Activated T-cell treated with anti-CD3 and anti-CD28 coated beads, Interleukin-2, amount 50 U/mL, for 4 hours (primary cell): Measurements from ENCODE around the gene MSMB. TPM values are rescaled to one million over a fixed set of nuclear protein-coding genes. Genes with fewer than 3 reads are reported as not detected.
"Not testable (repeated sequence)": the region's sequence is repeated elsewhere in the genome, so short reads cannot be mapped to it uniquely, and the experiment has no call there.

Experiments used
- ATAC-seq, 2 donors: fragments of 200-7000 bp; cut with Tn5 transposase; one replicate each; pipeline ENCODE4 v1.10.0; 2021
- DNase-seq: peaks from one replicate; pipeline ENCODE4 v3.0.0-alpha.2; 2020
- H3K27me3 Mint-ChIP-seq: one replicate; pipeline ENCODE4 v1.8.0; 2021; ENCODE audit warnings: low read depth, mixed read lengths
- H3K36me3 Mint-ChIP-seq: one replicate; pipeline ENCODE4 v1.8.0; 2022; ENCODE audit warnings: mixed read lengths; ENCODE audit not compliant: insufficient read depth
- H3K4me1 Mint-ChIP-seq: one replicate; pipeline ENCODE4 v1.8.0; 2021; ENCODE audit warnings: low read depth, mixed read lengths
- H3K4me3 Mint-ChIP-seq: one replicate; pipeline ENCODE4 v1.8.0; 2021; ENCODE audit warnings: mild to moderate bottlenecking, moderate library complexity, mixed read lengths
- H3K9me3 Mint-ChIP-seq: one replicate; pipeline ENCODE4 v1.8.0; 2021; ENCODE audit warnings: mixed read lengths
- total RNA-seq, 3 donors: library from RNA; stranded (reverse); gene quantifications; one replicate each; pipeline ENCODE4 v1.2.1, GENCODE V29; 2021

Gene MSMB
- total RNA-seq, 3 donors from 2014 or later = not detected

- H3K36me3 Mint-ChIP-seq = no peaks in the 10 kb centered on the region
- H3K4me3 Mint-ChIP-seq = no peak overlapping the region
- H3K27me3 Mint-ChIP-seq = no peaks in the 10 kb centered on the region
- H3K4me1 Mint-ChIP-seq = peaks cover 33% of the 10 kb centered on the region
- DNase-seq = no peak
- peaks cover 6% of the 10 kb centered on the region for H3K9me3 Mint-ChIP-seq
- no peak for ATAC-seq
These were observed 31.8 kb upstream of the MSMB start for GRCh38 chr10:46077731-46078413.

GRCh38 chr10:46077141-46077554 is 31.1 kb upstream of the MSMB start:
- Mint-ChIP-seq H3K9me3 (no peaks in the 10 kb centered on the region), H3K27me3 (no peaks in the 10 kb centered on the region), H3K4me3 (no peak overlapping the region), H3K4me1 (peaks cover 31% of the 10 kb centered on the region), H3K36me3 (no peaks in the 10 kb centered on the region)
- DNase-seq (no peak), ATAC-seq (no peak)

- Mint-ChIP-seq H3K36me3 (no peaks in the 10 kb centered on the region), H3K9me3 (no peaks in the 10 kb centered on the region), H3K4me3 (no peak overlapping the region), H3K4me1 (peaks cover 21% of the 10 kb centered on the region), H3K27me3 (no peaks in the 10 kb centered on the region)
- no peak for ATAC-seq
- DNase-seq = no peak
These were observed 29.8 kb upstream of the MSMB start for GRCh38 chr10:46075869-46076268.

GRCh38 chr10:46074196-46074946 is 28.3 kb upstream of the MSMB start:
- Mint-ChIP-seq H3K4me3 (no peak overlapping the region), H3K36me3 (no peaks in the 10 kb centered on the region), H3K4me1 (peaks cover 14% of the 10 kb centered on the region), H3K9me3 (no peaks in the 10 kb centered on the region), H3K27me3 (no peaks in the 10 kb centered on the region)
- DNase-seq (no peak), ATAC-seq (no peak)

GRCh38 chr10:46073564-46073963 is 27.5 kb upstream of the MSMB start:
- Mint-ChIP-seq H3K27me3 (no peaks in the 10 kb centered on the region), H3K4me3 (no peak overlapping the region), H3K36me3 (no peaks in the 10 kb centered on the region), H3K9me3 (no peaks in the 10 kb centered on the region), H3K4me1 (peaks cover 14% of the 10 kb centered on the region)
- ATAC-seq (no peak), DNase-seq (no peak)

- Mint-ChIP-seq H3K4me1 (no peaks in the 10 kb centered on the region), H3K27me3 (no peaks in the 10 kb centered on the region), H3K36me3 (no peaks in the 10 kb centered on the region), H3K9me3 (no peaks in the 10 kb centered on the region), H3K4me3 (no peak overlapping the region)
- ATAC-seq = no peak
- DNase-seq = no peak
These were observed 24.7 kb upstream of the MSMB start for GRCh38 chr10:46070749-46071148.

GRCh38 chr10:46069771-46070463 is 23.8 kb upstream of the MSMB start:
- ATAC-seq (no peak), DNase-seq (no peak)
- Mint-ChIP-seq H3K27me3 (no peaks in the 10 kb centered on the region), H3K4me1 (no peaks in the 10 kb centered on the region), H3K9me3 (no peaks in the 10 kb centered on the region), H3K36me3 (no peaks in the 10 kb centered on the region), H3K4me3 (no peak overlapping the region)

- no peak for ATAC-seq
- Mint-ChIP-seq H3K4me3 (no peak overlapping the region), H3K36me3 (no peaks in the 10 kb centered on the region), H3K9me3 (no peaks in the 10 kb centered on the region), H3K4me1 (no peaks in the 10 kb centered on the region), H3K27me3 (no peaks in the 10 kb centered on the region)
- DNase-seq = no peak
These were observed 22.8 kb upstream of the MSMB start for GRCh38 chr10:46068905-46069304.

- no peaks in the 10 kb centered on the region for H3K36me3 Mint-ChIP-seq
- H3K9me3 Mint-ChIP-seq = no peaks in the 10 kb centered on the region
- DNase-seq (no peak), ATAC-seq (no peak)
- no peaks in the 10 kb centered on the region for H3K4me1 Mint-ChIP-seq
- no peak overlapping the region for H3K4me3 Mint-ChIP-seq
- no peaks in the 10 kb centered on the region for H3K27me3 Mint-ChIP-seq
These were observed 22.0 kb upstream of the MSMB start for GRCh38 chr10:46068117-46068516.

- ATAC-seq (no peak), DNase-seq (no peak)
- Mint-ChIP-seq H3K4me1 (no peaks in the 10 kb centered on the region), H3K4me3 (no peak overlapping the region), H3K9me3 (no peaks in the 10 kb centered on the region), H3K36me3 (no peaks in the 10 kb centered on the region), H3K27me3 (no peaks in the 10 kb centered on the region)
These were observed 18.3 kb upstream of the MSMB start for GRCh38 chr10:46064269-46064817.

- Mint-ChIP-seq H3K4me1 (no peaks in the 10 kb centered on the region), H3K9me3 (no peaks in the 10 kb centered on the region), H3K36me3 (no peaks in the 10 kb centered on the region), H3K4me3 (no peak overlapping the region), H3K27me3 (no peaks in the 10 kb centered on the region)
- DNase-seq (no peak), ATAC-seq (no peak)
These were observed 16.8 kb upstream of the MSMB start for GRCh38 chr10:46062723-46063428.

GRCh38 chr10:46060706-46061105 is 14.6 kb upstream of the MSMB start:
- DNase-seq = no peak
- no peak for ATAC-seq
- Mint-ChIP-seq H3K27me3 (peaks cover 2% of the 10 kb centered on the region), H3K4me3 (no peak overlapping the region), H3K36me3 (peaks cover 3% of the 10 kb centered on the region), H3K4me1 (no peaks in the 10 kb centered on the region), H3K9me3 (peaks cover 8% of the 10 kb centered on the region)

- H3K9me3 Mint-ChIP-seq, H3K4me3 Mint-ChIP-seq, H3K4me1 Mint-ChIP-seq, H3K27me3 Mint-ChIP-seq, DNase-seq, H3K36me3 Mint-ChIP-seq, ATAC-seq: not testable (repeated sequence)
These were observed 11.9 kb upstream of the MSMB start for GRCh38 chr10:46057927-46058326.

GRCh38 chr10:46057038-46057437 is 11.0 kb upstream of the MSMB start:
- H3K9me3 Mint-ChIP-seq = peaks cover 8% of the 10 kb centered on the region
- no peaks in the 10 kb centered on the region for H3K4me1 Mint-ChIP-seq
- DNase-seq = no peak
- no peak overlapping the region for H3K4me3 Mint-ChIP-seq
- H3K36me3 Mint-ChIP-seq = peaks cover 3% of the 10 kb centered on the region
- no peak for ATAC-seq
- peaks cover 2% of the 10 kb centered on the region for H3K27me3 Mint-ChIP-seq
